HG03139 (cell line): ENCODE data around the gene SOX13.
"Not testable (repeated sequence)": the region's sequence is repeated elsewhere in the genome, so short reads cannot be mapped to it uniquely, and the experiment has no call there.

Source experiments
- ATAC-seq: cut with Tn5 transposase; IDR thresholded peaks from one replicate; pipeline ENCODE4 v1.9.1; 2021; ENCODE audit not compliant: unreplicated experiment

The SOX13 gene

DNA sequence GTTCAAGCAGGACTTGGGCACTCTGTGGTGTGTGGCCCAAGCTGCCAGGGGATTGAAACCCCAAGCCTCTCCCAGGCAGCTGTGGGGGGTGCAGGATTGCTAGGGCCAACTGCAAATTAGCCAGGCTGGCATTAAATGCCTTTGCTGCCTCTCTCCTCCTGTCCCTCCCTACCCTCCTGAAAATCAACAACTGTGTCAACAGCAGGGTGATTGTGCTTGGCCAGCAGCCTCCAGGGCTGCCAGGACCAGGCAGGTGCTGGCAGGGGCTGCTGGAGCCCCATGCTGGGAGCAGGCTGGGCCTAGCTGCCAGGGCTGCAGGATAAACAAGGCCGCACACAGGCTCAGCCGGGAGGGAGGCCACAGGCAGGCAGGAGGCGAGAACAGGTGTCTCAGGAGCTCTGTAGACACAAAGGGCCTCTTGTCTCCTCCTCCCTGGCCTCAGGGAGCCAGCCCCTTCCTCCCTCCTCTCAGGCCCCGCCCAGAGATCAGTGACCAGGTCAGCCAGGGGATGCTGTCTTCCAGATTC lies 11.4 kb downstream of the SOX13 start:
- ATAC-seq: no peak

GRCh38 chr1:204085876-204086275 lies 13.0 kb downstream of the SOX13 start:
- no peak for ATAC-seq

DNA sequence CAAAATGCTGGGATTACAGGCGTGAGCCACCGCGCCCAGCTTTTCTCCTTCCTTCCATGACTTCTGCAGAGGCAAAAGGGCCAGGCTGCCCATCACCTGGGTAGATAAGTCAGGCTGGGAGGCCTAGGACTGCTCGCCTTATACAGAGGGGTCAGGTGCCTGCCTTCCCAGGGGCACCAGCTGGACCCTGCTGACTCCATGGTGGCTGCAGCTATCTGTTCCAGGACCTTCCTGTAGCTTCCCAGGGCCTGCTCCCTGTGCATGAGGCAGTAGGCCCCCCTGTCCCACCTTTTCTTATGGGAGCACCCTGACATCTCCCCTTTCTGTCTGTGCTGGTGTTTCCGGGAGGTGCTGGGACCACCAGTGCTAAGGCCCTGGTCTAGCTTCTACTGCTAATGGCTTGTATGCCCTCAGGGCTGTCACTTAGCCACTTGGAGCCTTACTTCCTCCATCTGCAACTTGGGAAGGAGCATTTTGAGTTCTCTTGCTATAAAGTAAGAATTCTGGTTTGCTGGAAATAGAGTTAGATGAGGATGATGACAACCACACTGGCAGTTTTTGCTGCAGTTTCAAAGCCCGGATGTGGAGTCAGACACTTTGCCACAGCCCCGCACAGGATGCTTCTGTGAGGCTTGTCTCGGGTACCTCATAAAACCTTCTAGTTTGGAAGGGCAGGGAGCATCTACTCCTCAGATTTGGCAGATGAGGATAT lies 14.4 kb downstream of the SOX13 start:
- no peak for ATAC-seq

DNA sequence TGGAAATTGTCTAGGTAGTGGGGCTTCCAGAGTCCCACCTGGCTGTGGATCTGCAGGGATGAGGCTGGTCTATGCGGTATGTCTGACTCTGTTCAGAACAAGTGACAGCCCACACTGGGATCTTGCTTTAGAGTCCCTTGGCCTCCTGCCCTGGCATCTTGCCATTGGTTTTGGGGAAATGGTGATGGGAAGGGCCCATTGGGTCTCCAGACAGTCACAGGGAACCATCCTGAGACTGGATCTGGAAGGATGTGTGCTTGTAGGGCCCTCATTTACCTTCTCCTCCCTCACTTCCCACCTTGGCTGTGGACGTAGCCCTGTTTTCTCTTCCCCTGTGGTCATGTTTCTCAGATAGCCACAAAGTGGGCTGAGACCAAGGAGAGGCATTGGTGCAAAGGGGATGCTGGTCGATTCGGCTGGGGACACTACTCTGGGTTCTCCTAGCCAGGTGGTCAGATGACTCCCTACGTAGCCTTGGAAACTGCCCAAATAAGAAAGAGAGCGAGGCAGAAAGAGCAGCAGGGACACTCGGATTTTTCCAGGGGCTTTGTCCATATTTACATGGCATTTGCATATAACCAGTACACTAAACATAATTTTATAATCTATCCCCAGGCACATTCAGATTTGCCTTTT lies 15.1 kb downstream of the SOX13 start:
- no peak for ATAC-seq

DNA sequence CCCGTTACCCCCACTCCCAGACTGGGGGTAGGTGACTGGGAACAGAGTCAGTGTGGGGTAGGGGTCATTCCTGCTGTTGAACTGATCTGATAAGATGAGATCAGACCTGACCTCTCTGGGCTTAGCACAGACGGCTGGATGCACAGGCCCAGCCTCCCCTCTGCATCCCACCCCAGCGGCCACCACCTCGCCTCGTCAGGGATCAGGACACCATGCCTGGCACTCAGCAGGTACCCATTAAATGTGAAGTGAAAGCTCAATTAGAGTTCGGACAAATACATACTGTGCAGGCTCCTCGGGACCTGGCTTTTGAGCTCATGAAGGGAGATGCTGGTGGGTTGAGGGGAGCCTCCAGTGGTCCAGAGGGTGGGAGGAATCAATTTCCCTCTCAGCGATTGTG lies 15.7 kb downstream of the SOX13 start:
- ATAC-seq: no peak

- no peak for ATAC-seq
These were observed 16.3 kb downstream of the SOX13 start for GRCh38 chr1:204089044-204089751.

- ATAC-seq: not testable (repeated sequence)
These were observed 17.2 kb downstream of the SOX13 start for GRCh38 chr1:204090132-204090531.

DNA sequence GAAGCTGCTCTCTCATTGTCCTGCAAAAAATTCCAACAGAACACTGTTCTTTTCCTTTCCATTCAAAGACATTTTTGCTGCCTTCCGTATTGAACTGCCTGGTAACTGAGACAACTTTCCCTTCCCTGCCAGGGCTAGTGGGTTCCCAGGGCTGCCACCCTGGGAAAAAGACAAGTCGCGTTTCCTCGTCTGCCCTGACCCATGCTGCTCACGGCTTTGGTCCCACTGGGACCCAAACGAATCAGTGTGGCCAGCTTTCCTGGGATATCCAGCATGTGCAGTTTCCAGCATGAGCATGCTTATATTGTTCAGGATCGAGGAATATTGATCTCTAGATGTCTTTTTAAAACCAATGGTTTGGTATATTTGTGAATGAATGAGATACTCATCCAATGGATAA lies 18.2 kb downstream of the SOX13 start:
- ATAC-seq: no peak

GRCh38 chr1:204091787-204092312 lies 18.9 kb downstream of the SOX13 start:
- no peak for ATAC-seq

DNA sequence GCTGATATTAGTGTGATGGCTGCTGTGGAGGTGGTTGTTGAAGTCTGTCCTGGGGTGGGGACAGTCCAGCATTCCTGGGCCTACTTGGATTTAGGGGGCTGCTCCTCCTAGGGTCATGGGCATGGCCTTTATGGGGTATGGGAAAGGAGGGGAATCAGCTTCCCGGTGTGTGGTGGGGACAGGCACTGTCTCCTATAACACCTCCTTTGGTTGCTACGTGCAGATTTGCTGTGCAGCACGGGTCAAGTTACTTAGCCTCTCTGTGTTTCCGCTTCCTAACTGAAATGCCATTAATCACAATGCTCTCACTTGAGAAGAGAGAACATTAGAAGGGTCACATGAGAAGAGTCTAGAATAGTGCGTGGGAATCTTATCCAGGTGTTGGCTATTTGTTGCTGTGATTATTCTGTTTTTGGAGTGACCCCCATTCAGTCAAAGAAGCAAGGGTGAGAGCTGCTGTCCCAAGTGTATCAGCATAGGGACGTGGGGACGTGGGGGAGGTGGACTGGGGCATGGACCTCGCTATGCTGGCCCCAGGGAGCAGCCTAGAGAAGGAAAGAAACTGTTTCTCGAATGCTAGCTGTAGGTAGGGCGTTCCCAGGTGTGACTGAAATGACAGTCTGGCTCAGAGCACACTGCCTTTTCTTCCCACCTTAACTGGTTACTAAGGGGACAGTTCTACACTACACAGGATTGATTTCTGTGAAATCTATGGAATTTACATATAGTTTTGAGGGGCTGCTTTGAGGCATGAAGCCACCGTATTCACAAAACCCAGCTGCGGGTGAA lies 19.9 kb downstream of the SOX13 start:
- no peak for ATAC-seq

DNA sequence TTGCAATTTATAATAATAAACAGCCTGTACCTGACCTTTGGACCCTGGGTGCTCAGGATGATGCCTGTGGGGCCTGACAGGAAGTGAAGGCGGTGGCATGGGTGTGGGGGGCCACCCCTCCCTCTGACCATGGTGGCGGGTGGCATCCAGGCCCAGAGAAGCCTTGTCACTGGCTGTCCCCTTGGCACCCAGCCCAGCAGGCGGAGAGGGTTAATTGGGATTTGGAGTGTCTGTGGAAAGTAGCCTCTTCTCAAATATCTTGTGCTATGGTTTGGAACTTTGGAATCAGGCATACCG lies 20.5 kb downstream of the SOX13 start:
- ATAC-seq: no peak

- no peak for ATAC-seq
These were observed 20.9 kb downstream of the SOX13 start for GRCh38 chr1:204093781-204094180.

- no peak for ATAC-seq
These were observed 21.4 kb downstream of the SOX13 start for GRCh38 chr1:204094313-204094729.

- ATAC-seq: no peak
These were observed 22.1 kb downstream of the SOX13 start for GRCh38 chr1:204094856-204095634.

- no peak for ATAC-seq
These were observed 24.0 kb downstream of the SOX13 start for GRCh38 chr1:204096931-204097330.

- no peak for ATAC-seq
These were observed 25.8 kb downstream of the SOX13 start for GRCh38 chr1:204098683-204099082.

DNA sequence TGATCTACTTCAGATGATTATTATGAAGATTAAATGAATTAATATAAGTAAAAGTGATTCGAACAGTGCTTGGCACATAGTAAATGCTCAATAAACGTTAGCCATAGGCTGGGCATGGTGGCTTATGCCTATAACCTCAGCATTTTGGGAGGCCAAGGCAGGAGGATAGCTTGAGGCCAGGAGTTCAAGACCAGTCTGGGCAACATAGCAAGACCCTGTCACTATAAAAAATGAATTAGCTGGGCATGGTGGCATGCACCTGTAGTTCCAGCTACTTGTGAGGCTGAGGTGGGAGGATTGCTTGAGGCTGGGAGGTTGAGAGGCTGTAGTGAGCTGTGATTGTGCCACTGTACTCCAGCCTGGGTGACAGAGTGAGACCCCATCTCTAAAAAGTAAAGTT lies 26.8 kb downstream of the SOX13 start:
- ATAC-seq: not testable (repeated sequence)

DNA sequence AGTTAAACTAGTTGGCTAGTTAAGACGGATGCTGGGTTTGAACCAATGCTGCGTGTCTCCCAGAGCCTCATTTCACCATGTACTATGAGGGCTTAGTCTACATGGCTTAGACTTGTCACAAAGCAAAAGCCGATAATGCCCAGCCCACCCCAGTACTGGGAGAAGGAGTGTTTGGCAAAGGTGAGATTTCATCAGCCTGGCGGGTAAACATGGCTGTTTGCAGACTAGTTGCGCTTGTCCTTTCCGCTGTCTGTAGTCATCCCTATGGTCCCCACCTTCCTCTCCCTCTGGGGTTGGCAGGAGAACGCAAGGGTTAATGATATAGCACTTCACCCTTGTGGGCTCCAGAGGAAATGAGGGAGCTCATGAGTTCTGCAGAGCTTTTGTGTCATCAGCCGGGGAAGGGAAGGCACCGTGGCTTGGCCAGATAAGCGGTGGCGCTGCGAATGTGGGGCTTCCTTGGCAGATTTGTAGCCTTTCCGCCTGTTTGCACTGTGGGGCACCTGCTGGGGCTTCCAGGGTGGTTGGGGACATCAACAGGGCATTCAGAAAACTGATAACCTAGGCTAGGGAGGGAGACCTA lies 29.2 kb downstream of the SOX13 start:
- ATAC-seq: no peak

DNA sequence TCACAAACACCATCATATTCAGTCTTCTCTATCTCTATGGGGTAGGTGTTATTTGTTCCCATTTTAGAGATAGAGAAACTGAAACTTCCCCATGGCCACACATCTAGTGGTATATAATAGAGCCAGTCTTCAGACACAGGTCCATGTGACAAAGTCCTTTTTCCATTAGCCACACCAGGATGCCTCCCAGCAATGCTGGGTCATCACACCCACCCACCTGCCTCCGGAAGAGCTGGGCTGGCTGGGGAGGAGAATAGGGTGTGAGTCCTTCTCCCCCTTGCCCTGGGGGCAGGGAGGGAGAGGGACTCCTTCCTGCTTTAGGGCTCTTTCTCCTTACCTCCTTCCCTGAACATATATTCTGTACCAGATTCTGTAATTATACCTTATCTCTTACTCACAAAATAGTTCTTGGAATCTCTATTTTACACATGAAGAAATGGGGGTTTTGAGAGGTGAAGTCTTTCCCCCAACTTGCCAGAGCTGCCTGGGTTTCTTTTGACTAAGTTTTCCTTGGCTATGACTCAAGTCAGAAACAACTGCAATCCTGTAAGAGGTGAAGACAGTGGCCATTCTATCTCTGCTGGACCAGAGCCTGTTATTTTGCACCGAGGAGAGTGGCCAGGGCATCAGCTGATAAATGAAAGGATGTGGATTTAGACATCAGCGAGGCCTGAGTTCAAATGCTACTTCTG lies 30.0 kb downstream of the SOX13 start:
- ATAC-seq: no peak

DNA sequence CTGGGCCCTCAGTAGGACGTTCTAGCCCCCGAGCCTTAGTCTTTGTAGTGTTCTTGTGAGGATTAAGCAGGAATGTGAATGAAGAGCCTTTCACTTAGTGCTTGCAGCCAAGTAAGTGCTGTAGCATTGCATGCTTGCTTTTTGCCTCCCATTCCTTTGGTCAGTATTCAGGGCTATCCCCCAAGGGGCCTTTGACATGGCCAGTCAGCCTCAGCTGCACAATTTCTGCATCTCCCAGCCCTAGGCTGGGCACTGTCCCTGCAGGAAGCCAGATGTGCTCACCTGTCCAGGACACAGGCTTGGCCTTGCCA lies 30.5 kb downstream of the SOX13 start:
- no peak for ATAC-seq
